ENCODE measurements around the gene STK11IP. TPM values are rescaled to one million over a fixed set of nuclear protein-coding genes. Genes with fewer than 3 reads are reported as not detected.

Gene STK11IP
- total and polyA plus RNA-seq, 2 of the 13 experiments (the other 11 are each of a cell fraction or from before 2014, with no cell fraction given): 12.8 to 24.0 TPM

DNA sequence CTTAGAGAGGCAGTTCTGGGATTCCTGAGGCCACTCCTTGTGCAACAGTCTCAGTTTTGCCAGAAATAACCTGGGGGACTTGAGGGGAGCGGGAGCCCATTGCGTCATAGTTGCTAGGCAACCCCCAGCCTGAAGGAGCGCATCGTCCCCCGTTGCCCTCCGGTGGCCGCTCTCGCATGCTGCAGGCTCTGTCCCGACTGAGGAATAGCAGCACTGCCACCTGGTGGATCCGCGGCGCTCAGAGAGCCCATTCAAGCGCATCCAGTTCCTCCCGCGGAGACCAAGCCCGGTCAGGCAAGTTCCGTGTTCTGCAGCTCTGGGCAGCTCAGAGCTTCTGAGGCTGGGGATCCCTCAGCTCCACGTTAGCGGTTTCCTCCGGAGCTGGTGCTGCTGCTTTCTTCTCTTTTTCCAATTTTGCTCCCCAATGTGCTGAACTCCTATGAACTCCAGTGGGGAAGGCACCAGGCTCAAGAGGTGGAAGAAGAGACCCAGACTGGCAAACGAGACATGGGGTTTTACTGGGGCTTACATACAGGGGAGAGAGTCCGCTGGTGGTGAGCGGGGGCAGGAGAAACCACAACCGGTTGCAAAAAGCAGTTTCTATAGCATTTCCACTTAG, 44.9 kb downstream of the STK11IP start (continued):
- TF ChIP-seq, protein P1, sequence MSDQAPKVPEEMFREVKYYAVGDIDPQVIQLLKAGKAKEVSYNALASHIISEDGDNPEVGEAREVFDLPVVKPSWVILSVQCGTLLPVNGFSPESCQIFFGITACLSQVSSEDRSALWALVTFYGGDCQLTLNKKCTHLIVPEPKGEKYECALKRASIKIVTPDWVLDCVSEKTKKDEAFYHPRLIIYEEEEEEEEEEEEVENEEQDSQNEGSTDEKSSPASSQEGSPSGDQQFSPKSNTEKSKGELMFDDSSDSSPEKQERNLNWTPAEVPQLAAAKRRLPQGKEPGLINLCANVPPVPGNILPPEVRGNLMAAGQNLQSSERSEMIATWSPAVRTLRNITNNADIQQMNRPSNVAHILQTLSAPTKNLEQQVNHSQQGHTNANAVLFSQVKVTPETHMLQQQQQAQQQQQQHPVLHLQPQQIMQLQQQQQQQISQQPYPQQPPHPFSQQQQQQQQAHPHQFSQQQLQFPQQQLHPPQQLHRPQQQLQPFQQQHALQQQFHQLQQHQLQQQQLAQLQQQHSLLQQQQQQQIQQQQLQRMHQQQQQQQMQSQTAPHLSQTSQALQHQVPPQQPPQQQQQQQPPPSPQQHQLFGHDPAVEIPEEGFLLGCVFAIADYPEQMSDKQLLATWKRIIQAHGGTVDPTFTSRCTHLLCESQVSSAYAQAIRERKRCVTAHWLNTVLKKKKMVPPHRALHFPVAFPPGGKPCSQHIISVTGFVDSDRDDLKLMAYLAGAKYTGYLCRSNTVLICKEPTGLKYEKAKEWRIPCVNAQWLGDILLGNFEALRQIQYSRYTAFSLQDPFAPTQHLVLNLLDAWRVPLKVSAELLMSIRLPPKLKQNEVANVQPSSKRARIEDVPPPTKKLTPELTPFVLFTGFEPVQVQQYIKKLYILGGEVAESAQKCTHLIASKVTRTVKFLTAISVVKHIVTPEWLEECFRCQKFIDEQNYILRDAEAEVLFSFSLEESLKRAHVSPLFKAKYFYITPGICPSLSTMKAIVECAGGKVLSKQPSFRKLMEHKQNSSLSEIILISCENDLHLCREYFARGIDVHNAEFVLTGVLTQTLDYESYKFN (CRISPR knock-in tag; conservative IDR thresholded peaks at IDR 0.05): 0 out of 2 replicates have a peak, but pooled peaks have one; percentile 44
- TF ChIP-seq CHD2 (IDR thresholded peaks at IDR 0.05; ENCODE audit: low read depth, low read length): no peak
- peak; percentile 68; the same call in 1 of the 2 replicates for TF ChIP-seq STAT5B (CRISPR knock-in tag; IDR thresholded peaks at IDR 0.05)
- no peak for TF ChIP-seq ZNF44 (CRISPR knock-in tag; IDR thresholded peaks at IDR 0.05)
- TF ChIP-seq KLF9 (CRISPR knock-in tag; IDR thresholded peaks at IDR 0.05; ENCODE audit: low read depth): 0 out of 2 replicates have a peak, but pooled peaks have one; percentile 71
- no peak for TF ChIP-seq ATF1 (CRISPR knock-in tag; IDR thresholded peaks at IDR 0.05)
- no peak for TF ChIP-seq ZNF326 (CRISPR knock-in tag; IDR thresholded peaks at IDR 0.05; ENCODE audit: borderline replicate concordance)
- TF ChIP-seq ZNF343 (CRISPR knock-in tag; IDR thresholded peaks at IDR 0.05): no peak
- no peak for TF ChIP-seq SMAD9 (CRISPR knock-in tag; IDR thresholded peaks at IDR 0.05)
- TF ChIP-seq TGIF2 (CRISPR knock-in tag; IDR thresholded peaks at IDR 0.05): 0 out of 2 replicates have a peak, but pooled peaks have one; percentile 57
- TF ChIP-seq ERF (CRISPR knock-in tag; IDR thresholded peaks at IDR 0.05): peak; percentile 91
- no peak for TF ChIP-seq ONECUT2 (CRISPR knock-in tag; IDR thresholded peaks at IDR 0.05)
- TF ChIP-seq, protein P2, sequence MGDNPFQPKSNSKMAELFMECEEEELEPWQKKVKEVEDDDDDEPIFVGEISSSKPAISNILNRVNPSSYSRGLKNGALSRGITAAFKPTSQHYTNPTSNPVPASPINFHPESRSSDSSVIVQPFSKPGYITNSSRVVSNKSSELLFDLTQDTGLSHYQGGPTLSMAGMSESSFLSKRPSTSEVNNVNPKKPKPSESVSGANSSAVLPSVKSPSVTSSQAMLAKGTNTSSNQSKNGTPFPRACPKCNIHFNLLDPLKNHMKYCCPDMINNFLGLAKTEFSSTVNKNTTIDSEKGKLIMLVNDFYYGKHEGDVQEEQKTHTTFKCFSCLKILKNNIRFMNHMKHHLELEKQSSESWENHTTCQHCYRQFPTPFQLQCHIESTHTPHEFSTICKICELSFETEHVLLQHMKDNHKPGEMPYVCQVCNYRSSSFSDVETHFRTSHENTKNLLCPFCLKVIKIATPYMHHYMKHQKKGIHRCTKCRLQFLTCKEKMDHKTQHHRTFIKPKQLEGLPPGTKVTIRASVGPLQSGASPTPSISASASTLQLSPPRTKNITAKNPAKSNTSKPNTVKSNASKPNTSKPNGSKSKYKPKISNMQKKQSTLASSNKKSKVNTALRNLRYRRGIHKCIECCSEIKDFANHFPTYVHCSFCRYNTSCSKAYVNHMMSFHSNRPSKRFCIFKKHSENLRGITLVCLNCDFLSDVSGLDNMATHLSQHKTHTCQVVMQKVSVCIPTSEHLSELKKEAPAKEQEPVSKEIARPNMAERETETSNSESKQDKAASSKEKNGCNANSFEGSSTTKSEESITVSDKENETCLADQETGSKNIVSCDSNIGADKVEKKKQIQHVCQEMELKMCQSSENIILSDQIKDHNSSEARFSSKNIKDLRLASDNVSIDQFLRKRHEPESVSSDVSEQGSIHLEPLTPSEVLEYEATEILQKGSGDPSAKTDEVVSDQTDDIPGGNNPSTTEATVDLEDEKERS (CRISPR knock-in tag; IDR thresholded peaks at IDR 0.05): peak; percentile 82; the same call in 1 of the 2 replicates
- TF ChIP-seq, protein P3, sequence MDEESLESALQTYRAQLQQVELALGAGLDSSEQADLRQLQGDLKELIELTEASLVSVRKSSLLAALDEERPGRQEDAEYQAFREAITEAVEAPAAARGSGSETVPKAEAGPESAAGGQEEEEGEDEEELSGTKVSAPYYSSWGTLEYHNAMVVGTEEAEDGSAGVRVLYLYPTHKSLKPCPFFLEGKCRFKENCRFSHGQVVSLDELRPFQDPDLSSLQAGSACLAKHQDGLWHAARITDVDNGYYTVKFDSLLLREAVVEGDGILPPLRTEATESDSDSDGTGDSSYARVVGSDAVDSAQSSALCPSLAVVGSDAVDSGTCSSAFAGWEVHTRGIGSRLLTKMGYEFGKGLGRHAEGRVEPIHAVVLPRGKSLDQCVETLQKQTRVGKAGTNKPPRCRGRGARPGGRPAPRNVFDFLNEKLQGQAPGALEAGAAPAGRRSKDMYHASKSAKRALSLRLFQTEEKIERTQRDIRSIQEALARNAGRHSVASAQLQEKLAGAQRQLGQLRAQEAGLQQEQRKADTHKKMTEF (CRISPR knock-in tag; IDR thresholded peaks at IDR 0.05): peak; percentile 88
- peak; percentile 52; the same call in 1 of the 2 replicates for TF ChIP-seq SIX4 (CRISPR knock-in tag; IDR thresholded peaks at IDR 0.05)
- TF ChIP-seq ZSCAN20 (CRISPR knock-in tag; IDR thresholded peaks at IDR 0.05; ENCODE audit: borderline replicate concordance): no peak
- peak; percentile 99 for TF ChIP-seq KDM2A (CRISPR knock-in tag; IDR thresholded peaks at IDR 0.05; ENCODE audit: borderline replicate concordance, low read depth)
- no peak for TF ChIP-seq ZNF230 (CRISPR knock-in tag; IDR thresholded peaks at IDR 0.05)
- TF ChIP-seq SMYD3 (CRISPR knock-in tag; IDR thresholded peaks at IDR 0.05): no peak
- TF ChIP-seq RFX5 (IDR thresholded peaks at IDR 0.05; ENCODE audit: low read depth, low read length): peak; percentile 97
- no peak for TF ChIP-seq SP2 (CRISPR knock-in tag; IDR thresholded peaks at IDR 0.05)
- TF ChIP-seq AGO1 (IDR thresholded peaks at IDR 0.05; ENCODE audit: low read depth, low read length, poor library complexity, severe bottlenecking): peak; percentile 73
- TF ChIP-seq ZBTB7A (CRISPR knock-in tag; IDR thresholded peaks at IDR 0.05): no peak
- TF ChIP-seq SCMH1 (CRISPR knock-in tag; IDR thresholded peaks at IDR 0.05; ENCODE audit: borderline replicate concordance): no peak

All from HepG2 (cell line).